GM23248 (cell line): ENCODE data around the gene FUOM. TPM values are rescaled to one million over a fixed set of nuclear protein-coding genes. Genes with fewer than 3 reads are reported as not detected.

Source experiments
- DNase-seq: peaks from one replicate; pipeline ENCODE4 v3.0.0-alpha.2; 2015
- H2AFZ ChIP-seq: fragments of 200-600 bp; sonication (generic); 2 replicates; pipeline ENCODE4 v1.6.1; 2016; ENCODE audit warnings: antibody characterized with exemption
- H3F3A ChIP-seq: fragments of 200-600 bp; sonication (generic); 2 replicates; pipeline ENCODE4 v1.6.1; 2016; ENCODE audit warnings: mild to moderate bottlenecking, antibody characterized with exemption, mixed run types; ENCODE audit not compliant: insufficient read depth
- H3K27ac ChIP-seq: fragments of 200-600 bp; sonication (generic); 2 replicates; pipeline ENCODE4 v1.5.1; 2016; ENCODE audit warnings: mild to moderate bottlenecking
- H3K27me3 ChIP-seq: fragments of 200-600 bp; sonication (generic); replicated peaks from 2 replicates; pipeline ENCODE4 v1.6.1; 2016; ENCODE audit warnings: mild to moderate bottlenecking; ENCODE audit not compliant: insufficient read depth
- H3K36me3 ChIP-seq: fragments of 200-600 bp; sonication (generic); 2 replicates; pipeline ENCODE4 v1.6.1; 2016; ENCODE audit warnings: low read depth, mild to moderate bottlenecking
- H3K4me1 ChIP-seq: fragments of 200-600 bp; sonication (generic); 2 replicates; pipeline ENCODE4 v1.6.1; 2016; ENCODE audit warnings: mild to moderate bottlenecking; ENCODE audit not compliant: insufficient read depth
- H3K4me2 ChIP-seq: fragments of 200-600 bp; sonication (generic); one replicate; pipeline ENCODE4 v1.6.1; 2016; ENCODE audit warnings: mild to moderate bottlenecking; ENCODE audit not compliant: unreplicated experiment
- H3K4me3 ChIP-seq: fragments of 200-600 bp; sonication (generic); 2 replicates; pipeline ENCODE4 v1.5.1; 2016; ENCODE audit warnings: mild to moderate bottlenecking
- H3K79me2 ChIP-seq: fragments of 200-600 bp; sonication (generic); 2 replicates; pipeline ENCODE4 v1.6.1; 2016; ENCODE audit warnings: mild to moderate bottlenecking; ENCODE audit not compliant: insufficient read depth
- H3K9ac ChIP-seq: fragments of 200-600 bp; sonication (generic); 2 replicates; pipeline ENCODE4 v1.6.1; 2016; ENCODE audit warnings: mild to moderate bottlenecking
- H3K9me2 ChIP-seq: fragments of 200-600 bp; sonication (generic); 2 replicates; pipeline ENCODE4 v1.6.1; 2016; ENCODE audit warnings: mixed run types, mild to moderate bottlenecking, moderate library complexity; ENCODE audit not compliant: insufficient read depth
- H3K9me3 ChIP-seq: fragments of 200-600 bp; sonication (generic); one replicate; pipeline ENCODE4 v1.6.1; 2017; ENCODE audit warnings: low read depth
- H4K20me1 ChIP-seq: fragments of 200-600 bp; sonication (generic); 2 replicates; pipeline ENCODE4 v1.6.0; 2016; ENCODE audit not compliant: insufficient read depth
- EZH2 ChIP-seq: fragments of 200-600 bp; sonication (generic); IDR thresholded peaks from 2 replicates; pipeline ENCODE4 v1.6.1; 2018; ENCODE audit warnings: antibody characterized with exemption, mild to moderate bottlenecking; ENCODE audit not compliant: insufficient read depth, poor library complexity, severe bottlenecking
- EZH2phosphoT487 ChIP-seq: fragments of 200-600 bp; sonication (generic); IDR thresholded peaks from 2 replicates; pipeline ENCODE4 v1.6.1; 2018; ENCODE audit warnings: antibody characterized with exemption, moderate library complexity, mild to moderate bottlenecking, low read depth; ENCODE audit not compliant: insufficient read depth
- WGBS, 2 experiments: methylation state at CpG; one replicate each; pipeline ENCODE4 v1.1.6; 2015 to 2017; ENCODE audit warnings: low lambda C conversion rate in 2 of 2, low coverage in 1 of 2; ENCODE audit errors: missing lambda C conversion rate in 2 of 2; 5-methylcytosine and 5-hydroxymethylcytosine counted together
- in situ Hi-C: fragments of 300-500 bp; cut with MboI; formaldehyde crosslinking; loops from 2 replicates; pipeline ENCODE4 v1.15.0; 2020
- polyA plus RNA-seq: library from polyadenylated mRNA; unstranded; fragments of >200 nt; fragmentation: Nextera tagmentation; extraction: Ambion mirVana; gene quantifications from 2 replicates; pipeline ENCODE4 v1.2.1, GENCODE V29; 2016
- total RNA-seq: library from RNA; depleted of rRNA; stranded (reverse); fragments of >200 nt; shearing (Covaris generic); gene quantifications from 2 replicates; pipeline ENCODE4 v1.2.3, GENCODE V29; 2014

FUOM gene
- total and polyA plus RNA-seq, 2 experiments from 2014 or later, result 21.5 to 24.5 TPM

GRCh38 chr10:133385214-133385613 is 27.4 kb upstream of the FUOM start:
- Histone ChIP-seq H3K9me3 (no peaks in the 10 kb centered on the region), H3K36me3 (no peaks in the 10 kb centered on the region; the same call in 1 of the 2 replicates)
- 89 to 96% methylated on average over 2 of the region's 2 CpGs for WGBS, 2 experiments

DNA sequence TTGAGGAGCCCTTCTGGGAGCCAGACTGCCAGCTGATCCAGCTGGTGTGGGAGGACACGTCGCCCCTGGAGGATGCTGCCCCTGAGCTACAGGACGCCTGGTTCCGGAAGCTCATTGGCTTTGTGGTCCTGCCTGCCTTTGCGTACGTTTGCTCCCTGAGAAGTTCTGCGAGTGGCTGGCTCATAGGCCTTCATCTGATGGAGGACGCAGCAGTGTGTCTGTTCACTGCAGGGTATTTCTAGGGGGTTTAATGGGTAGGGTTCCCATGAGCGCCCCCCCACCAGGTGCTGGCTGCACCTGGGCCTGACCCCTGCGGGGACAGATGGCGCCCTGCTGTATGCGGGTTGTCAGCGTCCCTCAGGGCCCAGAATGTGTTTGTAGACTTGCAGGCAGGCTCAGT is 26.3 kb upstream of the FUOM start:
- H4K20me1 ChIP-seq, result no peaks in the 10 kb centered on the region
- no peaks in the 10 kb centered on the region for H3F3A ChIP-seq
- H3K36me3 ChIP-seq, result no peaks in the 10 kb centered on the region; the same call in 1 of the 2 replicates
- no peak for TF ChIP-seq EZH2phosphoT487
- no peak for TF ChIP-seq EZH2
- H3K4me2 ChIP-seq, result no peak overlapping the region
- DNase-seq, result no peak
- H3K27me3 ChIP-seq, result no peaks in the 10 kb centered on the region
- WGBS, 2 experiments, result 86 to 88% methylated on average over 13 of the region's 13 CpGs
- H3K9ac ChIP-seq, result no peak overlapping the region
- no peaks in the 10 kb centered on the region for H3K4me1 ChIP-seq
- H3K4me3 ChIP-seq, result no peak overlapping the region
- in situ Hi-C loops, result no loop called here
- no peak overlapping the region for H3K27ac ChIP-seq
- H2AFZ ChIP-seq, result no peak overlapping the region
- H3K9me3 ChIP-seq, result no peaks in the 10 kb centered on the region
- no peaks in the 10 kb centered on the region for H3K79me2 ChIP-seq
- H3K9me2 ChIP-seq, result no peaks in the 10 kb centered on the region

More at GRCh38 chr10:133385214-133385613, 27.4 kb upstream of the FUOM start:
- H3K9ac ChIP-seq, result no peak overlapping the region
- H3K9me2 ChIP-seq, result no peaks in the 10 kb centered on the region
- H3K4me3 ChIP-seq, result no peak overlapping the region
- H3K27me3 ChIP-seq, result no peaks in the 10 kb centered on the region
- no peak for TF ChIP-seq EZH2phosphoT487
- TF ChIP-seq EZH2, result no peak
- H3K79me2 ChIP-seq, result no peaks in the 10 kb centered on the region
- H2AFZ ChIP-seq, result no peak overlapping the region
- H4K20me1 ChIP-seq, result no peaks in the 10 kb centered on the region
- H3F3A ChIP-seq, result no peaks in the 10 kb centered on the region
- no peaks in the 10 kb centered on the region for H3K4me1 ChIP-seq
- no peak overlapping the region for H3K4me2 ChIP-seq
- in situ Hi-C loops, result no loop called here
- no peak for DNase-seq
- H3K27ac ChIP-seq, result no peak overlapping the region

GRCh38 chr10:133383551-133383950 is 25.7 kb upstream of the FUOM start:
- in situ Hi-C loops, result no loop called here
- H3K4me2 ChIP-seq, result no peak overlapping the region
- TF ChIP-seq EZH2, result no peak
- no peak for TF ChIP-seq EZH2phosphoT487
- H3F3A ChIP-seq, result no peaks in the 10 kb centered on the region
- H3K9ac ChIP-seq, result no peak overlapping the region
- no peaks in the 10 kb centered on the region for H3K79me2 ChIP-seq
- H2AFZ ChIP-seq, result no peak overlapping the region
- no peaks in the 10 kb centered on the region for H4K20me1 ChIP-seq
- H3K4me1 ChIP-seq, result no peaks in the 10 kb centered on the region
- no peaks in the 10 kb centered on the region for H3K9me3 ChIP-seq
- DNase-seq, result no peak
- no peaks in the 10 kb centered on the region for H3K9me2 ChIP-seq
- no peak overlapping the region for H3K4me3 ChIP-seq
- WGBS, 2 experiments, result 96 to 97% methylated on average over 4 of the region's 4 CpGs
- no peaks in the 10 kb centered on the region; the same call in 1 of the 2 replicates for H3K36me3 ChIP-seq
- H3K27me3 ChIP-seq, result no peaks in the 10 kb centered on the region
- H3K27ac ChIP-seq, result no peak overlapping the region

- no peak overlapping the region for H3K27ac ChIP-seq
- H3K9ac ChIP-seq, result no peak overlapping the region
- no peak overlapping the region for H2AFZ ChIP-seq
- H3K4me1 ChIP-seq, result no peaks in the 10 kb centered on the region
- no peak overlapping the region for H3K4me3 ChIP-seq
- no peaks in the 10 kb centered on the region for H3K9me2 ChIP-seq
- H3F3A ChIP-seq, result no peaks in the 10 kb centered on the region
- in situ Hi-C loops, result no loop called here
- no peak overlapping the region for H3K4me2 ChIP-seq
- no peaks in the 10 kb centered on the region for H3K79me2 ChIP-seq
- no peaks in the 10 kb centered on the region for H4K20me1 ChIP-seq
- H3K36me3 ChIP-seq, result no peaks in the 10 kb centered on the region; the same call in 1 of the 2 replicates
- H3K9me3 ChIP-seq, result no peaks in the 10 kb centered on the region
- 94 to 96% methylated on average over 8 of the region's 8 CpGs for WGBS, 2 experiments
- DNase-seq, result no peak
- H3K27me3 ChIP-seq, result no peaks in the 10 kb centered on the region
- TF ChIP-seq EZH2 (no peak), EZH2phosphoT487 (no peak)
Observed at GRCh38 chr10:133381036-133381435, 23.2 kb upstream of the FUOM start.
